Lower leg skin (tissue), 3 donors: ENCODE measurements around the gene KIF21B.

Source experiments
- CTCF ChIP-seq, 3 donors: fragments of 450-650 bp; IDR thresholded peaks; one replicate each; pipeline ENCODE4 v1.5.1; 2016; ENCODE audit warnings: antibody characterized with exemption in 3 of 3, mild to moderate bottlenecking in 3 of 3, moderate library complexity in 2 of 3
- POLR2A ChIP-seq, 2 donors: fragments of 450-650 bp; IDR thresholded peaks; one replicate each; pipeline ENCODE4 v1.6.1; 2016 to 2017; ENCODE audit warnings: antibody characterized with exemption in 2 of 2, mild to moderate bottlenecking in 1 of 2, moderate library complexity in 1 of 2

GRCh38 chr1:201072922-201073321, 49.4 kb upstream of the KIF21B start:
- TF ChIP-seq CTCF (IDR thresholded peaks at IDR 0.05) (no peak), POLR2A (IDR thresholded peaks at IDR 0.05) (no peak)
